WTC11 (cell line): Measurements from ENCODE around the gene OPCML. TPM values are rescaled to one million over a fixed set of nuclear protein-coding genes. Genes with fewer than 3 reads are reported as not detected.

Source experiments
- ATAC-seq: fragments of 200-7000 bp; cut with Tn5 transposase; 2 replicates; pipeline ENCODE4 v1.10.0; 2021; ENCODE audit warnings: mild to moderate bottlenecking, moderate library complexity
- CTCF ChIA-PET: fragments of 300-600 bp; sonication (Branson Sonifier 250); formaldehyde crosslinking; loops from one replicate; lab custom pipeline; 2021; ENCODE audit warnings: antibody characterized with exemption; lab: Charles Lee
- POLR2A ChIA-PET: fragments of 350-600 bp; sonication (Branson Sonifier 250); formaldehyde crosslinking; loops from one replicate; lab custom pipeline; 2021; ENCODE audit warnings: antibody characterized with exemption; lab: Charles Lee
- DNase-seq: peaks from one replicate; pipeline ENCODE4 v3.0.0; 2021; ENCODE audit warnings: low spot score
- H3K27ac Mint-ChIP-seq: 2 replicates; pipeline ENCODE4 v1.8.0; 2021; ENCODE audit warnings: mixed read lengths
- H3K27me3 Mint-ChIP-seq: 2 replicates; pipeline ENCODE4 v1.8.0; 2021; ENCODE audit warnings: low read depth, mild to moderate bottlenecking, moderate library complexity, mixed read lengths
- H3K36me3 Mint-ChIP-seq: 2 replicates; pipeline ENCODE4 v1.8.0; 2021; ENCODE audit warnings: mixed read lengths
- H3K4me1 Mint-ChIP-seq: 2 replicates; pipeline ENCODE4 v1.8.0; 2022; ENCODE audit warnings: mixed read lengths
- H3K4me3 Mint-ChIP-seq: 2 replicates; pipeline ENCODE4 v1.8.0; 2021; ENCODE audit warnings: mild to moderate bottlenecking, moderate library complexity, mixed read lengths
- H3K9me3 Mint-ChIP-seq: 2 replicates; pipeline ENCODE4 v1.8.0; 2021; ENCODE audit warnings: mixed read lengths
- AFF4 ChIP-seq: sonication (generic); formaldehyde crosslinking; IDR thresholded peaks from 2 replicates; pipeline ENCODE4 v1.8.1; 2023; ENCODE audit warnings: mild to moderate bottlenecking, missing genetic modification reagents, borderline replicate concordance
- ARID4B ChIP-seq: sonication (generic); formaldehyde crosslinking; IDR thresholded peaks from 2 replicates; pipeline ENCODE4 v1.8.0; 2023; ENCODE audit warnings: missing genetic modification reagents, mild to moderate bottlenecking, borderline replicate concordance
- ATF2 ChIP-seq: sonication (generic); formaldehyde crosslinking; IDR thresholded peaks from 2 replicates; pipeline ENCODE4 v1.8.1; 2022; ENCODE audit warnings: low read depth, missing genetic modification reagents, borderline replicate concordance
- CBFB ChIP-seq: sonication (generic); formaldehyde crosslinking; IDR thresholded peaks from 2 replicates; pipeline ENCODE4 v1.8.1; 2022; ENCODE audit warnings: mild to moderate bottlenecking, low read depth, missing genetic modification reagents
- FOXP4 ChIP-seq: sonication (generic); formaldehyde crosslinking; IDR thresholded peaks from 2 replicates; pipeline ENCODE4 v1.8.0; 2022; ENCODE audit warnings: mild to moderate bottlenecking, missing genetic modification reagents
- GTF2I ChIP-seq: fragments of 250-450 bp; sonication (Bioruptor Pico); conservative IDR thresholded peaks from 2 replicates; pipeline ENCODE4 v1.4.0; 2021; ENCODE audit warnings: mild to moderate bottlenecking
- HMGA2 ChIP-seq: fragments of 250-450 bp; sonication (Bioruptor Pico); IDR thresholded peaks from 2 replicates; pipeline ENCODE4 v1.4.0; 2021; ENCODE audit warnings: mild to moderate bottlenecking, moderate library complexity
- JUN ChIP-seq: sonication (generic); formaldehyde crosslinking; IDR thresholded peaks from 2 replicates; pipeline ENCODE4 v1.8.0; 2023; ENCODE audit warnings: mild to moderate bottlenecking, missing genetic modification reagents
- MXD4 ChIP-seq: fragments of 250-450 bp; sonication (Bioruptor Pico); IDR thresholded peaks from 2 replicates; pipeline ENCODE4 v1.8.0; 2021; ENCODE audit warnings: mild to moderate bottlenecking, moderate library complexity, borderline replicate concordance
- MYBL2 ChIP-seq: sonication (generic); formaldehyde crosslinking; IDR thresholded peaks from 2 replicates; pipeline ENCODE4 v1.8.1; 2023; ENCODE audit warnings: mild to moderate bottlenecking, moderate library complexity, missing genetic modification reagents
- NFE2L1 ChIP-seq: sonication (generic); formaldehyde crosslinking; IDR thresholded peaks from 2 replicates; pipeline ENCODE4 v1.8.1; 2023; ENCODE audit warnings: missing genetic modification reagents
- NR2C2 ChIP-seq: sonication (generic); formaldehyde crosslinking; IDR thresholded peaks from 2 replicates; pipeline ENCODE4 v1.8.0; 2022; ENCODE audit warnings: mild to moderate bottlenecking, missing genetic modification reagents
- PRDM15 ChIP-seq: sonication (generic); formaldehyde crosslinking; IDR thresholded peaks from 2 replicates; pipeline ENCODE4 v1.8.0; 2022; ENCODE audit warnings: missing genetic modification reagents
- SMAD3 ChIP-seq: sonication (generic); formaldehyde crosslinking; IDR thresholded peaks from 2 replicates; pipeline ENCODE4 v1.8.0; 2022; ENCODE audit warnings: missing genetic modification reagents, mild to moderate bottlenecking, borderline replicate concordance
- ZNF263 ChIP-seq: sonication (generic); formaldehyde crosslinking; IDR thresholded peaks from 2 replicates; pipeline ENCODE4 v1.8.1; 2022; ENCODE audit warnings: low read depth, mild to moderate bottlenecking, moderate library complexity, missing genetic modification reagents
- ZNF416 ChIP-seq: fragments of 250-450 bp; sonication (Bioruptor Pico); IDR thresholded peaks from 2 replicates; pipeline ENCODE4 v1.9.0; 2021; ENCODE audit warnings: mild to moderate bottlenecking, inconsistent platforms
- ZNF423 ChIP-seq: fragments of 250-450 bp; sonication (Bioruptor Pico); IDR thresholded peaks from 2 replicates; pipeline ENCODE4 v2.1.2; 2022; ENCODE audit warnings: mild to moderate bottlenecking, moderate library complexity
- total RNA-seq: library from RNA; stranded (reverse); gene quantifications from 3 replicates; pipeline ENCODE4 v1.2.3, GENCODE V29; 2021

Gene OPCML
- total RNA-seq, 1 experiment from 2014 or later, result 1.5 TPM

- ATAC-seq, result no peak
Measured at GRCh38 chr11:133492895-133493294, 39.4 kb downstream of the OPCML start.

More at GRCh38 chr11:133492895-133493294, 39.4 kb downstream of the OPCML start:
- Mint-ChIP-seq H3K4me1 (no peaks in the 10 kb centered on the region; the same call in 1 of the 2 replicates), H3K27ac (no peak overlapping the region), H3K9me3 (peaks cover 11% of the 10 kb centered on the region), H3K36me3 (no peaks in the 10 kb centered on the region), H3K27me3 (no peaks in the 10 kb centered on the region), H3K4me3 (no peak overlapping the region)
- ChIA-PET CTCF (no interaction called here), POLR2A (no interaction called here)
- TF ChIP-seq ZNF263 (CRISPR knock-in tag), result no peak
- no peak for TF ChIP-seq NR2C2 (CRISPR knock-in tag)
- TF ChIP-seq ATF2 (CRISPR knock-in tag), result no peak
- TF ChIP-seq CBFB (CRISPR knock-in tag), result no peak
- TF ChIP-seq PRDM15 (CRISPR knock-in tag), result no peak
- no peak for TF ChIP-seq AFF4 (CRISPR knock-in tag)
- no peak for TF ChIP-seq MXD4 (CRISPR knock-in tag)
- TF ChIP-seq ZNF423, result no peak
- TF ChIP-seq ARID4B (CRISPR knock-in tag), result no peak
- TF ChIP-seq ZNF416 (CRISPR knock-in tag), result no peak
- no peak for TF ChIP-seq FOXP4 (CRISPR knock-in tag)
- TF ChIP-seq MYBL2 (CRISPR knock-in tag), result no peak
- no peak for TF ChIP-seq GTF2I (CRISPR knock-in tag)
- TF ChIP-seq NFE2L1 (CRISPR knock-in tag), result no peak
- TF ChIP-seq JUN (CRISPR knock-in tag), result no peak
- no peak for TF ChIP-seq SMAD3 (CRISPR knock-in tag)
- no peak for TF ChIP-seq HMGA2 (CRISPR knock-in tag)
- no peak for DNase-seq
